Nephron progenitor cell (in vitro differentiated cells): Measurements from ENCODE around the gene GALNT16.

ENCODE experiments used
- DNase-seq: peaks from one replicate; pipeline ENCODE4 v3.0.0; 2021
- H3K27ac Mint-ChIP-seq: 2 replicates; pipeline ENCODE4 v1.8.0; 2021; ENCODE audit warnings: mild to moderate bottlenecking, moderate library complexity, mixed read lengths
- H3K27me3 Mint-ChIP-seq: 2 replicates; pipeline ENCODE4 v1.8.0; 2021; ENCODE audit warnings: mild to moderate bottlenecking, low read depth, mixed read lengths; ENCODE audit not compliant: poor library complexity
- H3K36me3 Mint-ChIP-seq: 2 replicates; pipeline ENCODE4 v1.8.0; 2021; ENCODE audit warnings: low read depth, mixed read lengths
- H3K4me1 Mint-ChIP-seq: 2 replicates; pipeline ENCODE4 v1.8.0; 2021; ENCODE audit warnings: mixed read lengths
- H3K4me3 Mint-ChIP-seq: 2 replicates; pipeline ENCODE4 v1.8.0; 2021; ENCODE audit warnings: mild to moderate bottlenecking, moderate library complexity, mixed read lengths
- H3K9me3 Mint-ChIP-seq: 2 replicates; pipeline ENCODE4 v1.8.0; 2021; ENCODE audit warnings: mild to moderate bottlenecking, moderate library complexity, mixed read lengths
- CTCF ChIP-seq: fragments of 200-600 bp; sonication (generic); IDR thresholded peaks from 2 replicates; pipeline ENCODE4 v1.5.0; 2021; ENCODE audit warnings: antibody characterized with exemption

The GALNT16 gene

DNA sequence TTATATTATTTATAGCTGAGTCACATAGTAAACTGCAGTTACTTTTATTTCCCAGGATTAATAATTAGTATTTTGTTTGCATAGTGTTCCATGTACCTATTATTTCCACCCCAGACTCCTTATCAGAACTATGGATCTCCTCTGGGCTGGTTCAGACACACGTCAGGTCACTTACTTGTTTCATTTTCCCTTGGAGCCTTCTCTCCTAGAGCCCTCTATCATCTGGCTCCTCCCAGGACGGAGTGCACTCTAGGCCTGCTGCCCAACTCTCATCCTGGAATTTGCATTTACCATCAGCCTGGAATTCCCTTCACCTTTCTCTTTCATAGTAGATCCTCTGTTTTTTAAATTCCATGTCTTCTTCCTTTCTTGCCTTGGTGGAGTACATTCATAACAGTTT lies 28.5 kb upstream of the GALNT16 start:
- H3K36me3 Mint-ChIP-seq: peaks cover 28% of the 10 kb centered on the region
- no peak for DNase-seq
- H3K27ac Mint-ChIP-seq: no peak overlapping the region
- H3K4me3 Mint-ChIP-seq: no peak overlapping the region
- no peaks in the 10 kb centered on the region for H3K27me3 Mint-ChIP-seq
- no peak for TF ChIP-seq CTCF
- no peaks in the 10 kb centered on the region for H3K9me3 Mint-ChIP-seq
- no peaks in the 10 kb centered on the region for H3K4me1 Mint-ChIP-seq

DNA sequence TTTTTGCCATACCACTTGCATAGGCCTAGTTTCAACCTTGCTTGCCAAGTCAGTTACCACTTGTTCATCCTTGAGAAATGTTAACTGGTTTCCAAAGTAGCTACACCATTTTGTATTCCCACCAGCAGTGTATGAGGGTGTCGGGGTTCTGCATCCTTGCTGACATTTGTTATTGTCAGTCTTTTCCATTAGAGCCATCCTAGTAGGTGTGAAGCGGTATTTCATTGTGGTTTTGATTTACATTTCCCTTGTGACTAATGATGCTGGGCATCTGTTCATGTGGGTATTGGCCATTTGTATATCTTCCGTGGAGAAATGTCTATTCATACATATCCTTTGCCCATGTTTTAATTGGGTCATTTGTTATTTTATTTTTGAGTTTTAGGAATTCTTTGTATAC lies 27.6 kb upstream of the GALNT16 start:
- Mint-ChIP-seq H3K4me1 (no peaks in the 10 kb centered on the region), H3K9me3 (no peaks in the 10 kb centered on the region), H3K4me3 (no peak overlapping the region), H3K36me3 (peaks cover 33% of the 10 kb centered on the region), H3K27me3 (no peaks in the 10 kb centered on the region), H3K27ac (no peak overlapping the region)
- DNase-seq: no peak
- TF ChIP-seq CTCF: no peak

GRCh38 chr14:69234106-69234505 lies 25.9 kb upstream of the GALNT16 start:
- Mint-ChIP-seq H3K9me3 (no peaks in the 10 kb centered on the region), H3K4me3 (no peak overlapping the region), H3K36me3 (peaks cover 32% of the 10 kb centered on the region), H3K4me1 (no peaks in the 10 kb centered on the region), H3K27ac (no peak overlapping the region), H3K27me3 (no peaks in the 10 kb centered on the region)
- no peak for DNase-seq
- TF ChIP-seq CTCF: no peak

- Mint-ChIP-seq H3K27ac (no peak overlapping the region), H3K4me1 (no peaks in the 10 kb centered on the region), H3K9me3 (no peaks in the 10 kb centered on the region), H3K27me3 (peaks cover 2% of the 10 kb centered on the region), H3K4me3 (no peak overlapping the region), H3K36me3 (peaks cover 37% of the 10 kb centered on the region)
- no peak for TF ChIP-seq CTCF
- DNase-seq: no peak
These were observed 24.2 kb upstream of the GALNT16 start for GRCh38 chr14:69235708-69236107.

- H3K4me3 Mint-ChIP-seq: no peak overlapping the region
- H3K36me3 Mint-ChIP-seq: peaks cover 26% of the 10 kb centered on the region
- H3K9me3 Mint-ChIP-seq: no peaks in the 10 kb centered on the region
- no peak for TF ChIP-seq CTCF
- H3K27ac Mint-ChIP-seq: no peak overlapping the region
- H3K27me3 Mint-ChIP-seq: peaks cover 3% of the 10 kb centered on the region
- DNase-seq: no peak
- H3K4me1 Mint-ChIP-seq: no peaks in the 10 kb centered on the region
These were observed 22.8 kb upstream of the GALNT16 start for GRCh38 chr14:69237142-69237541.

DNA sequence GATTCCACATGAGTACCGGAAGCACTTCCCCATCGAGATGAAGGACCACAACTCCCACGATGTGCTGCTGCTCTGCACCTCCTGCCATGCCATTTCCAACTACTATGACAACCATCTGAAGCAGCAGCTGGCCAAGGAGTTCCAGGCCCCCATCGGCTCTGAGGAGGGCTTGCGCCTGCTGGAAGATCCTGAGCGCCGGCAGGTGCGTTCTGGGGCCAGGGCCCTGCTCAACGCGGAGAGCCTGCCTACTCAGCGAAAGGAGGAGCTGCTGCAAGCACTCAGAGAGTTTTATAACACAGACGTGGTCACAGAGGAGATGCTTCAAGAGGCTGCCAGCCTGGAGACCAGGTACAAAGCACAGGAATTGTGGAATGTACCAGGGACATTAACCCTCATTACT lies 22.4 kb upstream of the GALNT16 start:
- Mint-ChIP-seq H3K36me3 (peaks cover 22% of the 10 kb centered on the region), H3K4me3 (no peak overlapping the region), H3K27ac (no peak overlapping the region), H3K9me3 (no peaks in the 10 kb centered on the region), H3K4me1 (peaks cover 1% of the 10 kb centered on the region), H3K27me3 (peaks cover 3% of the 10 kb centered on the region)
- no peak for DNase-seq
- no peak for TF ChIP-seq CTCF
